H9 (cell line): ENCODE data around the gene OLA1. TPM values are rescaled to one million over a fixed set of nuclear protein-coding genes. Genes with fewer than 3 reads are reported as not detected.
A peak's percentile ranks its signal among the peaks of the same experiment; 100 is the strongest.

ENCODE experiments used
- DNase-seq: peaks from one replicate; pipeline ENCODE4 v3.0.0-alpha.2; 2017
- H2AFZ ChIP-seq: one replicate; pipeline ENCODE4 v1.6.1; 2013; ENCODE audit warnings: mild to moderate bottlenecking, low read length, control low read depth, moderate library complexity
- H2AK5ac ChIP-seq: 2 replicates; pipeline ENCODE4 v1.6.1; 2013; ENCODE audit warnings: low read length, control low read depth, mixed read lengths; ENCODE audit not compliant: insufficient read length
- H2BK120ac ChIP-seq: one replicate; pipeline ENCODE4 v1.6.1; 2013; ENCODE audit warnings: low read depth, mild to moderate bottlenecking, low read length, control low read depth, inconsistent platforms; ENCODE audit not compliant: poor library complexity, severe bottlenecking
- H2BK12ac ChIP-seq: 2 replicates; pipeline ENCODE4 v1.6.1; 2013; ENCODE audit warnings: low read length, control low read depth, mixed read lengths, low read depth; ENCODE audit not compliant: insufficient read length
- H2BK15ac ChIP-seq: 2 replicates; pipeline ENCODE4 v1.6.1; 2013; ENCODE audit warnings: low read depth, low read length, control low read depth
- H2BK20ac ChIP-seq: one replicate; pipeline ENCODE4 v1.6.1; 2013; ENCODE audit warnings: low read depth, mild to moderate bottlenecking, low read length, control low read depth, inconsistent platforms; ENCODE audit not compliant: poor library complexity, severe bottlenecking
- H2BK5ac ChIP-seq: 2 replicates; pipeline ENCODE4 v1.6.1; 2013; ENCODE audit warnings: low read length, control low read depth, mixed read lengths; ENCODE audit not compliant: insufficient read length
- H3K14ac ChIP-seq: 2 replicates; pipeline ENCODE4 v1.6.1; 2013; ENCODE audit warnings: low read length, control low read depth; ENCODE audit not compliant: insufficient read depth
- H3K18ac ChIP-seq: 2 replicates; pipeline ENCODE4 v1.6.1; 2013; ENCODE audit warnings: low read depth, mild to moderate bottlenecking, mixed read lengths, low read length, control low read depth; ENCODE audit not compliant: insufficient read length
- H3K23ac ChIP-seq: 2 replicates; pipeline ENCODE4 v1.6.1; 2013; ENCODE audit warnings: low read length, control low read depth, mixed read lengths, low read depth; ENCODE audit not compliant: insufficient read length
- H3K23me2 ChIP-seq: 2 replicates; pipeline ENCODE4 v1.6.1; 2013; ENCODE audit warnings: low read depth, mild to moderate bottlenecking, mixed read lengths, low read length, control low read depth; ENCODE audit not compliant: insufficient read length, poor library complexity, severe bottlenecking
- H3K27ac ChIP-seq: 2 replicates; pipeline ENCODE4 v1.5.1; 2013; ENCODE audit warnings: low read length, control low read depth, mixed read lengths, low read depth; ENCODE audit not compliant: insufficient read length
- H3K27me3 ChIP-seq: 2 replicates; pipeline ENCODE4 v1.6.1; 2013; ENCODE audit warnings: low read length, control low read depth, inconsistent platforms; ENCODE audit not compliant: insufficient read depth
- H3K4ac ChIP-seq: 2 replicates; pipeline ENCODE4 v1.6.1; 2013; ENCODE audit warnings: low read depth, mild to moderate bottlenecking, control low read depth, inconsistent platforms, low read length, moderate library complexity
- H3K4me1 ChIP-seq: 2 replicates; pipeline ENCODE4 v1.6.1; 2013; ENCODE audit warnings: low read length, control low read depth, inconsistent platforms; ENCODE audit not compliant: insufficient read depth
- H3K4me2 ChIP-seq: 2 replicates; pipeline ENCODE4 v1.6.1; 2013; ENCODE audit warnings: low read length, control low read depth, mixed read lengths; ENCODE audit not compliant: insufficient read length, insufficient read depth
- H3K56ac ChIP-seq: 2 replicates; pipeline ENCODE4 v1.6.1; 2013; ENCODE audit warnings: low read depth, mild to moderate bottlenecking, mixed read lengths, low read length, control low read depth; ENCODE audit not compliant: insufficient read length
- H3K79me1 ChIP-seq: 2 replicates; pipeline ENCODE4 v1.6.1; 2013; ENCODE audit warnings: low read depth, mild to moderate bottlenecking, moderate library complexity, low read length, control low read depth, inconsistent platforms; ENCODE audit not compliant: insufficient read depth, poor library complexity, severe bottlenecking
- H3K79me2 ChIP-seq: 2 replicates; pipeline ENCODE4 v1.6.1; 2013; ENCODE audit warnings: low read length, control low read depth, inconsistent platforms; ENCODE audit not compliant: insufficient read depth
- H3K9ac ChIP-seq: 2 replicates; pipeline ENCODE4 v1.6.1; 2013; ENCODE audit warnings: low read length, control low read depth, mixed read lengths; ENCODE audit not compliant: insufficient read length; ENCODE audit errors: extremely low read depth
- H3K9me3 ChIP-seq: one replicate; pipeline ENCODE4 v1.6.1; 2013; ENCODE audit warnings: low read depth, low read length, inconsistent platforms; ENCODE audit not compliant: control insufficient read depth
- H3T11ph ChIP-seq: one replicate; pipeline ENCODE4 v1.6.1; 2013; ENCODE audit warnings: mild to moderate bottlenecking, low read length, control low read depth, inconsistent platforms
- H4K20me1 ChIP-seq: one replicate; pipeline ENCODE4 v1.6.1; 2013; ENCODE audit not compliant: control insufficient read depth, insufficient read length, insufficient read depth
- H4K5ac ChIP-seq: 2 replicates; pipeline ENCODE4 v1.6.1; 2013; ENCODE audit warnings: low read depth, mild to moderate bottlenecking, mixed read lengths, low read length, control low read depth; ENCODE audit not compliant: insufficient read length
- H4K8ac ChIP-seq: replicated peaks from 2 replicates; pipeline ENCODE4 v1.6.1; 2013; ENCODE audit warnings: low read length, control low read depth, mixed read lengths, low read depth; ENCODE audit not compliant: insufficient read length
- H4K91ac ChIP-seq: 2 replicates; pipeline ENCODE4 v1.6.1; 2013; ENCODE audit warnings: low read depth, mild to moderate bottlenecking, moderate library complexity, mixed read lengths, low read length, control low read depth; ENCODE audit not compliant: insufficient read length
- H3K27ac Mint-ChIP-seq, 3 experiments: 2 replicates in 2 of 3; 3 replicates in 1 of 3; pipeline ENCODE4 v1.8.0; 2020 to 2021; ENCODE audit warnings: mixed read lengths in 3 of 3, mild to moderate bottlenecking in 1 of 3, moderate library complexity in 1 of 3
- H3K27me3 Mint-ChIP-seq: 2 replicates; pipeline ENCODE4 v1.8.0; 2021; ENCODE audit warnings: low read depth, mild to moderate bottlenecking, moderate library complexity, mixed read lengths
- H3K36me3 Mint-ChIP-seq, 3 experiments: 2 replicates in 2 of 3; 3 replicates in 1 of 3; pipeline ENCODE4 v1.8.0; 2020 to 2021; ENCODE audit warnings: low read depth in 3 of 3, mixed read lengths in 3 of 3; ENCODE audit not compliant: insufficient read depth in 1 of 3
- H3K4me1 Mint-ChIP-seq, 2 experiments: 2 replicates each; pipeline ENCODE4 v1.8.0; 2020; ENCODE audit warnings: mixed read lengths in 2 of 2
- H3K4me3 Mint-ChIP-seq, 2 experiments: 2 replicates in 1 of 2; 3 replicates in 1 of 2; pipeline ENCODE4 v1.8.0; 2020 to 2021; ENCODE audit warnings: mild to moderate bottlenecking in 2 of 2, mixed read lengths in 2 of 2, moderate library complexity in 1 of 2
- H3K9me3 Mint-ChIP-seq, 2 experiments: 2 replicates in 1 of 2; 3 replicates in 1 of 2; pipeline ENCODE4 v1.8.0; 2020; ENCODE audit warnings: mild to moderate bottlenecking in 2 of 2, mixed read lengths in 2 of 2, moderate library complexity in 1 of 2
- WGBS: extraction: QIAGEN DNeasy Blood & Tissue Kit; methylation state at CpG from one replicate; pipeline ENCODE4 v1.1.7; 2013; ENCODE audit warnings: missing lambda C conversion rate, low lambda C conversion rate, mixed read lengths; ENCODE audit not compliant: insufficient read length; ENCODE audit errors: extremely low coverage; 5-methylcytosine and 5-hydroxymethylcytosine counted together
- total RNA-seq: library from RNA; stranded (reverse); gene quantifications from 2 replicates; pipeline ENCODE4 v1.2.1, GENCODE V29; 2021
- TF ChIP-seq, protein P1 (sequence below): fragments of 200-600 bp; sonication (generic); conservative IDR thresholded peaks from 3 replicates; pipeline ENCODE4 v1.8.0; 2021; ENCODE audit warnings: antibody characterized with exemption, mild to moderate bottlenecking

The OLA1 gene
- total RNA-seq, 1 experiment from 2014 or later = 133 TPM

DNA sequence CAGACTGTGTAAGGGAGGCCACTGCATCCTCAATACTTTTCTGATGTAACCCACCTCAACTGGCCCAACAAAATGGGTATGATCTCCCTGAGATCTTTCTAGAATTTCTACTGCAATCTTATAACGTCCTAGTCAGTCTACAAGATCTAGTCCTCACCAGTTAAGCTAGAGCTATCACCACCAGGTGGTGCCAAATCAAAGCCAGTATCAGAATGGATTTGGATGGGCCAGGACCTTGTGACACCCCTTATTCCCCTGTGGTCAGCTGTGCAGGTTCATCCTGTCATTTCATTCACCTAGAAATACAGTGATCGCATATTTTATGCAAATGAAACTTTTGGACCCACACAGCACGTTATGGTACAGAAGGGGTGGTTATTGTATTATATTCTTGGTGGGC, 90.3 kb downstream of the OLA1 start:
- peak; percentile 65 for DNase-seq
- Histone ChIP-seq H2BK5ac (no peak overlapping the region), H2BK12ac (no peak overlapping the region), H4K5ac (no peak overlapping the region), H3K23ac (no peak overlapping the region), H2AFZ (no peak overlapping the region), H3K27me3 (no peaks in the 10 kb centered on the region), H3K56ac (no peak overlapping the region), H3T11ph (no peak overlapping the region), H4K91ac (no peak overlapping the region), H2BK20ac (no peak overlapping the region), H3K79me1 (no peaks in the 10 kb centered on the region), H4K8ac (no peak overlapping the region), H3K18ac (no peak overlapping the region), H2BK120ac (no peak overlapping the region), H3K4me2 (no peak overlapping the region), H3K79me2 (no peaks in the 10 kb centered on the region), H3K14ac (no peak overlapping the region), H2AK5ac (no peak overlapping the region), H3K4ac (no peak overlapping the region), H3K23me2 (no peaks in the 10 kb centered on the region), H3K4me1 (no peaks in the 10 kb centered on the region), H3K9ac (no peak overlapping the region), H3K27ac (no peak overlapping the region), H4K20me1 (no peaks in the 10 kb centered on the region), H2BK15ac (no peak overlapping the region), H3K9me3 (no peaks in the 10 kb centered on the region)
- Mint-ChIP-seq H3K4me3 (no peak overlapping the region), H3K27ac (no peak overlapping the region; a peak in 1 of 7 replicates), H3K9me3 (no peaks in the 10 kb centered on the region), H3K36me3 (peaks cover 0 to under 1% (median 0%) of the 10 kb centered on the region in 3 experiments; a peak in 3 of 7 replicates), H3K4me1 (peaks cover 0 to 3% of the 10 kb centered on the region in 2 experiments; a peak in 1 of 4 replicates), H3K27me3 (no peaks in the 10 kb centered on the region)
- WGBS = no CpG with 5 or more reads among the region's 3 CpGs
- TF ChIP-seq, protein P1, sequence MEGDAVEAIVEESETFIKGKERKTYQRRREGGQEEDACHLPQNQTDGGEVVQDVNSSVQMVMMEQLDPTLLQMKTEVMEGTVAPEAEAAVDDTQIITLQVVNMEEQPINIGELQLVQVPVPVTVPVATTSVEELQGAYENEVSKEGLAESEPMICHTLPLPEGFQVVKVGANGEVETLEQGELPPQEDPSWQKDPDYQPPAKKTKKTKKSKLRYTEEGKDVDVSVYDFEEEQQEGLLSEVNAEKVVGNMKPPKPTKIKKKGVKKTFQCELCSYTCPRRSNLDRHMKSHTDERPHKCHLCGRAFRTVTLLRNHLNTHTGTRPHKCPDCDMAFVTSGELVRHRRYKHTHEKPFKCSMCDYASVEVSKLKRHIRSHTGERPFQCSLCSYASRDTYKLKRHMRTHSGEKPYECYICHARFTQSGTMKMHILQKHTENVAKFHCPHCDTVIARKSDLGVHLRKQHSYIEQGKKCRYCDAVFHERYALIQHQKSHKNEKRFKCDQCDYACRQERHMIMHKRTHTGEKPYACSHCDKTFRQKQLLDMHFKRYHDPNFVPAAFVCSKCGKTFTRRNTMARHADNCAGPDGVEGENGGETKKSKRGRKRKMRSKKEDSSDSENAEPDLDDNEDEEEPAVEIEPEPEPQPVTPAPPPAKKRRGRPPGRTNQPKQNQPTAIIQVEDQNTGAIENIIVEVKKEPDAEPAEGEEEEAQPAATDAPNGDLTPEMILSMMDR = peak; percentile 79
